A549 (cell line): ENCODE results near the gene IFRD1. TPM values are rescaled to one million over a fixed set of nuclear protein-coding genes. Genes with fewer than 3 reads are reported as not detected.
A peak's percentile ranks its signal among the peaks of the same experiment; 100 is the strongest.

ENCODE experiments used
- ATAC-seq, 2 experiments: fragments of 200-7000 bp in 1 of 2; fragments of >200 bp in 1 of 2; cut with Nextera tagmentation in 1 of 2; cut with Tn5 transposase in 1 of 2; 3 replicates each; pipeline versions ENCODE4 v1.8.0 to v1.9.1; 2018 to 2020; ENCODE audit warnings: mild to moderate bottlenecking in 1 of 2, moderate library complexity in 1 of 2
- CTCF ChIA-PET: fragments of 300-600 bp; sonication (Branson Sonifier 250); formaldehyde crosslinking; extraction: SDS; loops from one replicate; lab custom pipeline; 2021; ENCODE audit warnings: antibody characterized with exemption, inconsistent platforms; lab: Yijun Ruan, JAX
- POLR2A ChIA-PET: fragments of 350-600 bp; formaldehyde crosslinking; extraction: SDS; loops from one replicate; lab custom pipeline; 2021; ENCODE audit warnings: antibody characterized with exemption, inconsistent platforms; lab: Yijun Ruan, JAX
- DNase-seq, 2 experiments: peaks; one replicate each; pipeline versions ENCODE4 v3.0.0 to v3.0.0-alpha.2; 2011 to 2016; ENCODE audit warnings: low read depth in 1 of 2, low spot score in 1 of 2
- FAIRE-seq: peaks from 2 replicates; lab custom pipeline; 2011; peaks lifted over from hg19 to GRCh38; lab: Jason Lieb, UNC
- H3K27ac ChIP-seq, 2 experiments: fragments of >200 bp; sonication (Bioruptor Twin); formaldehyde crosslinking; 3 replicates each; pipeline ENCODE4 v1.5.1; 2016 to 2017
- H3K4me1 ChIP-seq: fragments of >200 bp; sonication (Bioruptor Twin); formaldehyde crosslinking; 3 replicates; pipeline ENCODE4 v1.6.1; 2016
- H3K4me2 ChIP-seq: fragments of >200 bp; sonication (Bioruptor Twin); formaldehyde crosslinking; 3 replicates; pipeline ENCODE4 v1.6.1; 2016
- H3K4me3 ChIP-seq: fragments of >200 bp; sonication (Bioruptor Twin); formaldehyde crosslinking; 3 replicates; pipeline ENCODE4 v1.5.1; 2016
- H3K9me3 ChIP-seq: fragments of >200 bp; sonication (Bioruptor Twin); formaldehyde crosslinking; 3 replicates; pipeline ENCODE4 v1.6.1; 2016
- CBX2 ChIP-seq: fragments of 200-600 bp; sonication (generic); IDR thresholded peaks from 2 replicates; pipeline ENCODE4 v1.6.1; 2016; ENCODE audit warnings: low read depth, mild to moderate bottlenecking, borderline replicate concordance
- EHF ChIP-seq: fragments of 250-450 bp; sonication (Bioruptor Pico); IDR thresholded peaks from 2 replicates; pipeline ENCODE4 v1.5.0; 2020; ENCODE audit warnings: mild to moderate bottlenecking
- EP300 ChIP-seq, 2 experiments: fragments of >200 bp; sonication (Bioruptor Twin); formaldehyde crosslinking; IDR thresholded peaks; 2 replicates in 1 of 2; 3 replicates in 1 of 2; pipeline ENCODE4 v1.6.1; 2016 to 2017
- ESRRA ChIP-seq: fragments of 150-350 bp; IDR thresholded peaks from 2 replicates; pipeline ENCODE4 v1.6.1; 2014; ENCODE audit warnings: mild to moderate bottlenecking, low read length, borderline replicate concordance
- FOSB ChIP-seq: fragments of 250-450 bp; sonication (Bioruptor Pico); IDR thresholded peaks from 2 replicates; pipeline ENCODE4 v1.5.0; 2020; ENCODE audit warnings: mild to moderate bottlenecking, moderate library complexity
- FOSL2 ChIP-seq, 2 experiments: fragments of 450-650 bp in 1 of 2; fragments of >200 bp in 1 of 2; sonication (Bioruptor Twin) in 1 of 2; formaldehyde crosslinking; IDR thresholded peaks; 2 replicates each; pipeline versions ENCODE4 v1.5.0 to v1.6.1; 2016 to 2020; ENCODE audit warnings: mild to moderate bottlenecking in 1 of 2, moderate library complexity in 1 of 2
- HEYL ChIP-seq: fragments of 250-450 bp; sonication (Bioruptor Pico); IDR thresholded peaks from 2 replicates; pipeline ENCODE4 v1.8.0; 2021; ENCODE audit warnings: mild to moderate bottlenecking, moderate library complexity
- HOXA7 ChIP-seq: fragments of 250-450 bp; sonication (Bioruptor Pico); IDR thresholded peaks from 2 replicates; pipeline ENCODE4 v1.5.0; 2020; ENCODE audit warnings: mild to moderate bottlenecking, moderate library complexity
- HOXB13 ChIP-seq: fragments of 250-450 bp; sonication (Bioruptor Pico); IDR thresholded peaks from 2 replicates; pipeline ENCODE4 v1.5.0; 2020; ENCODE audit warnings: low read depth, mild to moderate bottlenecking, moderate library complexity
- HOXB5 ChIP-seq: fragments of 250-450 bp; sonication (Bioruptor Pico); IDR thresholded peaks from 2 replicates; pipeline ENCODE4 v1.5.0; 2020; ENCODE audit warnings: mild to moderate bottlenecking, moderate library complexity
- JUN ChIP-seq, 2 experiments: fragments of >200 bp; sonication (Bioruptor Twin); formaldehyde crosslinking; IDR thresholded peaks; 2 replicates in 1 of 2; 3 replicates in 1 of 2; pipeline ENCODE4 v1.6.1; 2016 to 2017
- MAFK ChIP-seq: fragments of 450-650 bp; IDR thresholded peaks from 2 replicates; pipeline ENCODE4 v1.6.1; 2014; ENCODE audit not compliant: partially characterized antibody
- MAZ ChIP-seq: fragments of 150-350 bp; IDR thresholded peaks from 2 replicates; pipeline ENCODE4 v1.6.1; 2014; ENCODE audit warnings: antibody characterized with exemption, low read depth, low read length, borderline replicate concordance
- NFE2L2 ChIP-seq: fragments of 150-350 bp; conservative IDR thresholded peaks from 2 replicates; pipeline ENCODE4 v1.6.1; 2014; ENCODE audit warnings: low read length
- NPAS2 ChIP-seq: fragments of 250-450 bp; sonication (Bioruptor Pico); IDR thresholded peaks from 2 replicates; pipeline ENCODE4 v1.8.0; 2022; ENCODE audit warnings: mild to moderate bottlenecking, moderate library complexity, borderline replicate concordance
- RCOR1 ChIP-seq: fragments of 150-350 bp; IDR thresholded peaks from 2 replicates; pipeline ENCODE4 v1.6.1; 2014; ENCODE audit warnings: antibody characterized with exemption, low read length, low read depth
- RFX5 ChIP-seq: fragments of 450-650 bp; IDR thresholded peaks from 2 replicates; pipeline ENCODE4 v1.7.1; 2014; ENCODE audit warnings: antibody characterized with exemption, mild to moderate bottlenecking, moderate library complexity
- SMC3 ChIP-seq: fragments of >200 bp; sonication (Bioruptor Twin); formaldehyde crosslinking; IDR thresholded peaks from 3 replicates; pipeline ENCODE4 v1.6.1; 2018; ENCODE audit warnings: inconsistent platforms
- SREBF2 ChIP-seq: fragments of 450-650 bp; IDR thresholded peaks from 2 replicates; pipeline ENCODE4 v1.6.1; 2014; ENCODE audit warnings: mild to moderate bottlenecking, moderate library complexity
- TFCP2L1 ChIP-seq: fragments of 250-450 bp; sonication (Bioruptor Pico); IDR thresholded peaks from 2 replicates; pipeline ENCODE4 v1.5.0; 2021; ENCODE audit warnings: mild to moderate bottlenecking
- ZC3H11A ChIP-seq: fragments of 450-650 bp; IDR thresholded peaks from 2 replicates; pipeline ENCODE4 v1.6.1; 2014; ENCODE audit warnings: antibody characterized with exemption, mild to moderate bottlenecking
- ZSCAN20 ChIP-seq: fragments of 250-450 bp; sonication (Bioruptor Pico); IDR thresholded peaks from 2 replicates; pipeline ENCODE4 v1.8.0; 2022; ENCODE audit warnings: mild to moderate bottlenecking, moderate library complexity
- WGBS: methylation state at CpG from one replicate; pipeline ENCODE4 v1.1.6; 2017; ENCODE audit errors: missing lambda C conversion rate; 5-methylcytosine and 5-hydroxymethylcytosine counted together
- polyA plus RNA-seq, 4 experiments: library from polyadenylated mRNA; depleted of rRNA in 3 of 4; stranded (reverse); fragments of >200 nt; fragmentation: RNase III in 1 of 4; extraction: RNeasy Plus Mini Kit Qiagen cat#74134 plus additional on column Dnase treatment in 1 of 4; gene quantifications; 2 replicates in 3 of 4; 3 replicates in 1 of 4; pipeline ENCODE4 v1.2.3, GENCODE V29; 2011 to 2017
- TF ChIP-seq, protein P1 (sequence below): fragments of >200 bp; sonication (Bioruptor Twin); formaldehyde crosslinking; IDR thresholded peaks from 3 replicates; pipeline ENCODE4 v1.5.1; 2016
- TF ChIP-seq, protein P2 (sequence below): IDR thresholded peaks from 2 replicates; pipeline ENCODE4 v1.6.1; 2012
- TF ChIP-seq, protein P3 (sequence below): fragments of 200-600 bp; sonication (generic); IDR thresholded peaks from 2 replicates; pipeline ENCODE4 v1.6.1; 2016; ENCODE audit warnings: antibody characterized with exemption, mild to moderate bottlenecking, moderate library complexity
- TF ChIP-seq, protein P4 (sequence below): IDR thresholded peaks from 2 replicates; pipeline ENCODE4 v1.6.1; 2012

IFRD1 gene
- polyA plus RNA-seq, 2 of the 4 experiments (the other 2 are of a cell fraction): 38.8 to 129 TPM

DNA sequence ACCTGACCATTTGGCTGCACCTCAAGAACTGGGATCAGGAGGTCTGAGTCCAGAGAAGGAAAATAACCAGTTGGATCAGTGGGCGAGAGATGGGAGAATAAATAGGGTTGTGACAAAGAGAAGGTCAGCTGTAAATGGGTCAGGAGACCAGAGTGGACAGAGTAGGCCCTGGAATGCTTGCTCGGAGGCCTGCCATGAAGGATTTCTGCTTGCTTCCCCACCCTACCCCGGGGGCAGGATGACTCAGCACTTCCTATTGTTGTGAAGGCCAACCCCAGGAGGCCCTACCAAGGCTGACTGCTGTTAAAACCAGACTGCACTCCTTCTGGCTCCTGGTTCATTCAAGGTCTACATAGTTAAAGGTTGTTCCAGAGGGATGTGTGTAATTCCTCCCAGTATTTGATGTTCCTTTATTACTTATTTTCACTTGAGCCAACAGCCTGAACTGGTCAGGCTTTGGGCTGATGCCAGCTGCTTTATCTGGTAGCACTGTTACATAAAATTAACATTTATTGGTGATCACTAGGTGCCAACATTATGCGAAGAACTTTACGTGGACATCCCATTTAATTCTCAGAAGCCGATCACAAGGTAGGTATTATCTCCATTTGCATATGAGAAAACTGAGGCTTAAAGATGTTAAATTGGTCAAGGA, 27.3 kb upstream of the IFRD1 start:
- peak overlapping the region; percentile 65 to 77 for H3K27ac ChIP-seq
- no peaks in the 10 kb centered on the region for H3K9me3 ChIP-seq
- no peak overlapping the region for H3K4me3 ChIP-seq
- DNase-seq (peak; percentile 59 to 90), ATAC-seq (peak; percentile 82 to 90), FAIRE-seq (no peak)
- 57% methylated on average over 6 of the region's 6 CpGs for WGBS
- TF ChIP-seq MAFK (peak; percentile 99), RFX5 (no peak), MAZ (no peak), FOSL2 (IDR thresholded peaks at IDR 0.05) (no peak), FOSL2 (CRISPR knock-in tag; IDR thresholded peaks at IDR 0.05) (peak; percentile 84), NPAS2 (no peak), NFE2L2 (peak; percentile 99), CBX2 (no peak), HOXB13 (CRISPR knock-in tag) (no peak), HOXA7 (no peak), SMC3 (no peak), HEYL (CRISPR knock-in tag) (no peak), TFCP2L1 (no peak), FOSB (CRISPR knock-in tag) (no peak), ZC3H11A (no peak), RCOR1 (no peak), JUN (IDR thresholded peaks at IDR 0.05) (peak in 1 of 2 experiments; percentile 38; a peak in 1 of 5 replicates), ZSCAN20 (CRISPR knock-in tag) (0 out of 2 replicates have a peak, but pooled peaks have one; percentile 62), EP300 (IDR thresholded peaks at IDR 0.05) (no peak), EHF (CRISPR knock-in tag) (0 out of 2 replicates have a peak, but pooled peaks have one; percentile 33), HOXB5 (CRISPR knock-in tag) (0 out of 2 replicates have a peak, but pooled peaks have one; percentile 62), ESRRA (no peak), SREBF2 (no peak)
- TF ChIP-seq, protein P1, sequence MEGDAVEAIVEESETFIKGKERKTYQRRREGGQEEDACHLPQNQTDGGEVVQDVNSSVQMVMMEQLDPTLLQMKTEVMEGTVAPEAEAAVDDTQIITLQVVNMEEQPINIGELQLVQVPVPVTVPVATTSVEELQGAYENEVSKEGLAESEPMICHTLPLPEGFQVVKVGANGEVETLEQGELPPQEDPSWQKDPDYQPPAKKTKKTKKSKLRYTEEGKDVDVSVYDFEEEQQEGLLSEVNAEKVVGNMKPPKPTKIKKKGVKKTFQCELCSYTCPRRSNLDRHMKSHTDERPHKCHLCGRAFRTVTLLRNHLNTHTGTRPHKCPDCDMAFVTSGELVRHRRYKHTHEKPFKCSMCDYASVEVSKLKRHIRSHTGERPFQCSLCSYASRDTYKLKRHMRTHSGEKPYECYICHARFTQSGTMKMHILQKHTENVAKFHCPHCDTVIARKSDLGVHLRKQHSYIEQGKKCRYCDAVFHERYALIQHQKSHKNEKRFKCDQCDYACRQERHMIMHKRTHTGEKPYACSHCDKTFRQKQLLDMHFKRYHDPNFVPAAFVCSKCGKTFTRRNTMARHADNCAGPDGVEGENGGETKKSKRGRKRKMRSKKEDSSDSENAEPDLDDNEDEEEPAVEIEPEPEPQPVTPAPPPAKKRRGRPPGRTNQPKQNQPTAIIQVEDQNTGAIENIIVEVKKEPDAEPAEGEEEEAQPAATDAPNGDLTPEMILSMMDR: no peak
- TF ChIP-seq, protein P2, sequence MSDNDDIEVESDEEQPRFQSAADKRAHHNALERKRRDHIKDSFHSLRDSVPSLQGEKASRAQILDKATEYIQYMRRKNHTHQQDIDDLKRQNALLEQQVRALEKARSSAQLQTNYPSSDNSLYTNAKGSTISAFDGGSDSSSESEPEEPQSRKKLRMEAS: peak; percentile 55
- TF ChIP-seq, protein P3, sequence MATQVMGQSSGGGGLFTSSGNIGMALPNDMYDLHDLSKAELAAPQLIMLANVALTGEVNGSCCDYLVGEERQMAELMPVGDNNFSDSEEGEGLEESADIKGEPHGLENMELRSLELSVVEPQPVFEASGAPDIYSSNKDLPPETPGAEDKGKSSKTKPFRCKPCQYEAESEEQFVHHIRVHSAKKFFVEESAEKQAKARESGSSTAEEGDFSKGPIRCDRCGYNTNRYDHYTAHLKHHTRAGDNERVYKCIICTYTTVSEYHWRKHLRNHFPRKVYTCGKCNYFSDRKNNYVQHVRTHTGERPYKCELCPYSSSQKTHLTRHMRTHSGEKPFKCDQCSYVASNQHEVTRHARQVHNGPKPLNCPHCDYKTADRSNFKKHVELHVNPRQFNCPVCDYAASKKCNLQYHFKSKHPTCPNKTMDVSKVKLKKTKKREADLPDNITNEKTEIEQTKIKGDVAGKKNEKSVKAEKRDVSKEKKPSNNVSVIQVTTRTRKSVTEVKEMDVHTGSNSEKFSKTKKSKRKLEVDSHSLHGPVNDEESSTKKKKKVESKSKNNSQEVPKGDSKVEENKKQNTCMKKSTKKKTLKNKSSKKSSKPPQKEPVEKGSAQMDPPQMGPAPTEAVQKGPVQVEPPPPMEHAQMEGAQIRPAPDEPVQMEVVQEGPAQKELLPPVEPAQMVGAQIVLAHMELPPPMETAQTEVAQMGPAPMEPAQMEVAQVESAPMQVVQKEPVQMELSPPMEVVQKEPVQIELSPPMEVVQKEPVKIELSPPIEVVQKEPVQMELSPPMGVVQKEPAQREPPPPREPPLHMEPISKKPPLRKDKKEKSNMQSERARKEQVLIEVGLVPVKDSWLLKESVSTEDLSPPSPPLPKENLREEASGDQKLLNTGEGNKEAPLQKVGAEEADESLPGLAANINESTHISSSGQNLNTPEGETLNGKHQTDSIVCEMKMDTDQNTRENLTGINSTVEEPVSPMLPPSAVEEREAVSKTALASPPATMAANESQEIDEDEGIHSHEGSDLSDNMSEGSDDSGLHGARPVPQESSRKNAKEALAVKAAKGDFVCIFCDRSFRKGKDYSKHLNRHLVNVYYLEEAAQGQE: no peak
- TF ChIP-seq, protein P4, sequence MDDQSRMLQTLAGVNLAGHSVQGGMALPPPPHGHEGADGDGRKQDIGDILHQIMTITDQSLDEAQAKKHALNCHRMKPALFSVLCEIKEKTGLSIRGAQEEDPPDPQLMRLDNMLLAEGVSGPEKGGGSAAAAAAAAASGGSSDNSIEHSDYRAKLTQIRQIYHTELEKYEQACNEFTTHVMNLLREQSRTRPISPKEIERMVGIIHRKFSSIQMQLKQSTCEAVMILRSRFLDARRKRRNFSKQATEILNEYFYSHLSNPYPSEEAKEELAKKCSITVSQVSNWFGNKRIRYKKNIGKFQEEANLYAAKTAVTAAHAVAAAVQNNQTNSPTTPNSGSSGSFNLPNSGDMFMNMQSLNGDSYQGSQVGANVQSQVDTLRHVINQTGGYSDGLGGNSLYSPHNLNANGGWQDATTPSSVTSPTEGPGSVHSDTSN: no peak
- POLR2A ChIA-PET: interaction anchor here (1.5 kb wide), 1 partner anchor 28 kb away, joined by 11 read pairs; the partner anchor contains the start of gene IFRD1
- H3K4me2 ChIP-seq: peak overlapping the region; percentile 49
- H3K4me1 ChIP-seq: peaks cover 36% of the 10 kb centered on the region
- CTCF ChIA-PET: interaction anchor here (0.7 to 1.5 kb wide), 3 partner anchors 10 to 663 kb away, joined by 3 to 4 read pairs (median 4); no protein-coding TSS in a partner anchor
